AG04449 (cell line): ENCODE results near the gene KMT2C.

Experiments
- CTCF ChIA-PET: fragments of 350-600 bp; formaldehyde crosslinking; extraction: SDS; loops from one replicate; lab custom pipeline; 2021; ENCODE audit warnings: antibody characterized with exemption; lab: Yijun Ruan, JAX
- POLR2A ChIA-PET: fragments of 400-600, 350-600 bp; formaldehyde crosslinking; extraction: SDS; loops from one replicate; lab custom pipeline; 2020; ENCODE audit warnings: antibody characterized with exemption, inconsistent platforms; lab: Yijun Ruan, JAX
- DNase-seq: peaks from one replicate; pipeline ENCODE4 v3.0.0-alpha.2; 2010; ENCODE audit warnings: low read depth, low spot score
- H3K4me3 ChIP-seq: 2 replicates; pipeline ENCODE4 v1.5.1; 2011; ENCODE audit warnings: low read depth, mild to moderate bottlenecking, control low read depth, low read length
- CTCF ChIP-seq: IDR thresholded peaks from one replicate; pipeline ENCODE4 v1.5.1; 2011; ENCODE audit warnings: mild to moderate bottlenecking, moderate library complexity, low read length, control low read depth, inconsistent platforms; ENCODE audit not compliant: insufficient read depth; ENCODE audit errors: missing control alignments

Gene KMT2C

GRCh38 chr7:152367170-152367569 lies 68.6 kb downstream of the KMT2C start:
- POLR2A ChIA-PET = no interaction called here
- CTCF ChIA-PET = interaction anchor here (1.2 kb wide), 2 partner anchors 10 to 12 kb away, joined by 5 to 6 read pairs; no protein-coding TSS in a partner anchor
- H3K4me3 ChIP-seq = no peak overlapping the region
- TF ChIP-seq CTCF = no peak
- DNase-seq = no peak

- no peak for DNase-seq
- POLR2A ChIA-PET = no interaction called here
- CTCF ChIA-PET = interaction anchor here (1.2 kb wide), 2 partner anchors 9 to 11 kb away, joined by 5 to 6 read pairs; no protein-coding TSS in a partner anchor
- no peak overlapping the region for H3K4me3 ChIP-seq
- no peak for TF ChIP-seq CTCF
Measured at GRCh38 chr7:152366662-152367061, 69.1 kb downstream of the KMT2C start.

- no peak for DNase-seq
- ChIA-PET POLR2A (no interaction called here), CTCF (interaction anchor here (1.2 kb wide), 1 partner anchor 11 kb away, joined by 6 read pairs; no protein-coding TSS in a partner anchor)
- no peak overlapping the region for H3K4me3 ChIP-seq
- TF ChIP-seq CTCF = no peak
Measured at GRCh38 chr7:152365982-152366603, 69.7 kb downstream of the KMT2C start.

- no peak overlapping the region for H3K4me3 ChIP-seq
- ChIA-PET CTCF (interaction anchor here (1.2 to 1.6 kb wide), 2 partner anchors 28 to 31 kb away, joined by 3 to 7 read pairs; no protein-coding TSS in a partner anchor), POLR2A (interaction anchor here (0.8 kb wide), 1 partner anchor 8 kb away, joined by 3 read pairs; no protein-coding TSS in a partner anchor)
- DNase-seq = no peak
- no peak for TF ChIP-seq CTCF
Measured at GRCh38 chr7:152363798-152364197, 72.0 kb downstream of the KMT2C start.

GRCh38 chr7:152362128-152362926 lies 73.5 kb downstream of the KMT2C start:
- no peak overlapping the region for H3K4me3 ChIP-seq
- no peak for DNase-seq
- ChIA-PET CTCF (no interaction called here), POLR2A (no interaction called here)
- no peak for TF ChIP-seq CTCF

GRCh38 chr7:152355474-152356057 lies 80.2 kb downstream of the KMT2C start:
- CTCF ChIA-PET = interaction anchor here (1.0 to 1.9 kb wide), 2 partner anchors 11 to 14 kb away, joined by 6 read pairs; no protein-coding TSS in a partner anchor
- POLR2A ChIA-PET = interaction anchor here (0.9 kb wide), 1 partner anchor 8 kb away, joined by 3 read pairs; no protein-coding TSS in a partner anchor
- TF ChIP-seq CTCF = no peak
- no peak for DNase-seq
- H3K4me3 ChIP-seq = no peak overlapping the region
